GM12875 (cell line): ENCODE results near the gene NMNAT3.

Experiments used
- H3K4me3 ChIP-seq: one replicate; pipeline ENCODE4 v1.5.1; 2011; ENCODE audit warnings: low read depth, low read length, control low read depth
- CTCF ChIP-seq: IDR thresholded peaks from 2 replicates; pipeline ENCODE4 v1.5.1; 2011; ENCODE audit warnings: low read depth, mild to moderate bottlenecking, control low read depth, inconsistent platforms, low read length, moderate library complexity, borderline replicate concordance; ENCODE audit not compliant: insufficient read depth

Gene NMNAT3

GRCh38 chr3:139532976-139533375, 144.8 kb downstream of the NMNAT3 start:
- no peak for TF ChIP-seq CTCF
- H3K4me3 ChIP-seq: no peak overlapping the region

- H3K4me3 ChIP-seq: no peak overlapping the region
- no peak for TF ChIP-seq CTCF
Observed at GRCh38 chr3:139530717-139531116, 147.1 kb downstream of the NMNAT3 start.

GRCh38 chr3:139529662-139530061, 148.1 kb downstream of the NMNAT3 start:
- no peak overlapping the region for H3K4me3 ChIP-seq
- TF ChIP-seq CTCF: no peak

GRCh38 chr3:139528924-139529323, 148.8 kb downstream of the NMNAT3 start:
- no peak for TF ChIP-seq CTCF

GRCh38 chr3:139528281-139528680, 149.5 kb downstream of the NMNAT3 start:
- no peak for TF ChIP-seq CTCF
- no peak overlapping the region for H3K4me3 ChIP-seq

More at GRCh38 chr3:139528924-139529323, 148.8 kb downstream of the NMNAT3 start:
- no peak overlapping the region for H3K4me3 ChIP-seq

- TF ChIP-seq CTCF: no peak
- H3K4me3 ChIP-seq: no peak overlapping the region
Observed at GRCh38 chr3:139527265-139527664, 150.5 kb downstream of the NMNAT3 start.

- TF ChIP-seq CTCF: no peak
Observed at GRCh38 chr3:139526146-139526545, 151.6 kb downstream of the NMNAT3 start.

More at GRCh38 chr3:139526146-139526545, 151.6 kb downstream of the NMNAT3 start:
- no peak overlapping the region for H3K4me3 ChIP-seq
